Endothelial cell of umbilical vein (primary cell): ENCODE measurements around the gene TBX1. TPM values are rescaled to one million over a fixed set of nuclear protein-coding genes. Genes with fewer than 3 reads are reported as not detected.

Source experiments
- BruUV-seq: library from RNA; stranded (reverse); fragments of 400-500 nt; replicated peaks from 2 replicates; lab custom pipeline; 2021; lab: Mats Ljungman, UMichigan
- CTCF ChIA-PET: fragments of 300-600, 350-600 bp; sonication (Branson Sonifier 250); formaldehyde crosslinking; loops from one replicate; lab custom pipeline; 2021; ENCODE audit warnings: antibody characterized with exemption, inconsistent platforms; lab: Charles Lee
- POLR2A ChIA-PET: fragments of 300-600, 350-600 bp; sonication (Branson Sonifier 250); formaldehyde crosslinking; loops from one replicate; lab custom pipeline; 2021; ENCODE audit warnings: antibody characterized with exemption, inconsistent platforms; lab: Charles Lee
- DNase-seq: peaks from one replicate; pipeline ENCODE4 v3.0.0-alpha.2; 2011; ENCODE audit warnings: low read depth, low spot score
- FAIRE-seq: peaks from 2 replicates; lab custom pipeline; 2011; peaks lifted over from hg19 to GRCh38; lab: Jason Lieb, UNC
- H2AFZ ChIP-seq: 2 replicates; pipeline ENCODE4 v1.6.0; 2012; ENCODE audit warnings: low read depth, low read length, control low read depth, inconsistent platforms
- H3K27ac ChIP-seq: 2 replicates; pipeline ENCODE4 v1.5.1; 2011; ENCODE audit warnings: low read depth, mild to moderate bottlenecking, control low read depth, low read length, moderate library complexity; ENCODE audit not compliant: insufficient read depth
- H3K27me3 ChIP-seq, 2 experiments: 2 replicates each; pipeline versions ENCODE4 v1.6.0 to v1.6.1; 2011; ENCODE audit warnings: low read length in 2 of 2, mixed read lengths in 1 of 2; ENCODE audit not compliant: control insufficient read depth in 2 of 2, insufficient read depth in 2 of 2
- H3K36me3 ChIP-seq, 2 experiments: 2 replicates in 1 of 2; 3 replicates in 1 of 2; pipeline ENCODE4 v1.5.1; 2011; ENCODE audit warnings: low read length in 2 of 2, mild to moderate bottlenecking in 1 of 2, moderate library complexity in 1 of 2; ENCODE audit not compliant: control insufficient read depth in 2 of 2, insufficient read depth in 2 of 2; ENCODE audit errors: extremely low read depth in 1 of 2
- H3K4me1 ChIP-seq: 3 replicates; pipeline ENCODE4 v1.5.1; 2011; ENCODE audit warnings: mild to moderate bottlenecking, low read length; ENCODE audit not compliant: control insufficient read depth, insufficient read depth; ENCODE audit errors: extremely low read depth
- H3K4me2 ChIP-seq: 2 replicates; pipeline ENCODE4 v1.6.1; 2011; ENCODE audit warnings: low read length, control low read depth, mixed read lengths; ENCODE audit not compliant: insufficient read depth
- H3K4me3 ChIP-seq, 3 experiments: fragments of 200-600 bp in 1 of 3; sonication (generic), shearing (Covaris generic) in 1 of 3; replicated peaks in 1 of 3; 2 replicates each; pipeline ENCODE4 v1.5.1; 2011 to 2016; ENCODE audit warnings: control low read depth in 3 of 3, low read length in 3 of 3, mild to moderate bottlenecking in 2 of 3, inconsistent platforms in 1 of 3, low read depth in 1 of 3, moderate library complexity in 1 of 3; ENCODE audit not compliant: insufficient read depth in 1 of 3
- H3K79me2 ChIP-seq: 2 replicates; pipeline ENCODE4 v1.6.0; 2012; ENCODE audit warnings: low read length, inconsistent platforms; ENCODE audit not compliant: control insufficient read depth, insufficient read depth
- H3K9ac ChIP-seq: replicated peaks from 2 replicates; pipeline ENCODE3; 2011; ENCODE audit warnings: low read length, control low read depth; ENCODE audit not compliant: insufficient read depth; ENCODE audit errors: extremely low read depth
- H3K9me1 ChIP-seq: replicated peaks from 3 replicates; pipeline ENCODE4 v1.6.0; 2011; ENCODE audit warnings: mild to moderate bottlenecking, low read length; ENCODE audit not compliant: control insufficient read depth, insufficient read depth; ENCODE audit errors: extremely low read depth
- H3K9me3 ChIP-seq: replicated peaks from 2 replicates; pipeline ENCODE4 v1.5.1; 2012; ENCODE audit warnings: low read length, inconsistent platforms; ENCODE audit not compliant: control insufficient read depth, insufficient read depth
- H4K20me1 ChIP-seq: replicated peaks from 2 replicates; pipeline ENCODE3; 2011; ENCODE audit warnings: mild to moderate bottlenecking, low read length; ENCODE audit not compliant: control insufficient read depth, insufficient read depth; ENCODE audit errors: extremely low read depth
- EZH2 ChIP-seq: IDR thresholded peaks from 2 replicates; pipeline ENCODE4 v1.6.1; 2012; ENCODE audit warnings: borderline replicate concordance, low read depth, mild to moderate bottlenecking, moderate library complexity, low read length, inconsistent platforms; ENCODE audit not compliant: severe bottlenecking
- FOS ChIP-seq: IDR thresholded peaks from 2 replicates; pipeline ENCODE4 v1.6.1; 2011; ENCODE audit warnings: mild to moderate bottlenecking, low read length, moderate library complexity, borderline replicate concordance; ENCODE audit not compliant: insufficient read depth
- GATA2 ChIP-seq: IDR thresholded peaks from 2 replicates; pipeline ENCODE4 v1.7.0; 2011; ENCODE audit warnings: low read depth, mild to moderate bottlenecking, moderate library complexity, mixed read lengths, low read length; ENCODE audit not compliant: insufficient read length, insufficient read depth
- JUN ChIP-seq: IDR thresholded peaks from 2 replicates; pipeline ENCODE4 v1.6.1; 2011; ENCODE audit warnings: borderline replicate concordance, low read depth; ENCODE audit not compliant: insufficient read length, insufficient read depth
- MYC ChIP-seq: IDR thresholded peaks from one replicate; pipeline ENCODE4 v1.6.1; 2011; ENCODE audit warnings: mild to moderate bottlenecking, low read depth, low read length
- POLR2A ChIP-seq: IDR thresholded peaks from 2 replicates; pipeline ENCODE4 v1.6.1; 2012; ENCODE audit warnings: low read depth, mild to moderate bottlenecking, control low read depth, low read length
- POLR2AphosphoS5 ChIP-seq: IDR thresholded peaks from 2 replicates; pipeline ENCODE4 v1.6.1; 2012; ENCODE audit warnings: low read depth, mild to moderate bottlenecking, control low read depth, low read length, moderate library complexity; ENCODE audit not compliant: insufficient read depth
- dilution Hi-C: fragments of 300-500 bp; cut with MboI; formaldehyde crosslinking; loops from one replicate; pipeline ENCODE4 v1.15.0; 2019; ENCODE audit warnings: low sequenced_read_pairs; ENCODE audit not compliant: extremely low pct_ligation_motif_present
- intact Hi-C: fragments of 100-400 bp; cut with micrococcal nuclease; formaldehyde crosslinking; loops from one replicate; pipeline ENCODE4 v1.10.0; 2022
- polyA plus RNA-seq, 4 experiments: library from polyadenylated mRNA; depleted of rRNA in 3 of 4; stranded (reverse) in 3 of 4; unstranded in 1 of 4; fragments of >200 nt; gene quantifications; 2 replicates each; pipeline versions ENCODE4 v1.2.1 to v1.2.3, GENCODE V29; 2011 to 2012; ENCODE audit warnings: missing spikeins in 1 of 4
- total RNA-seq: library from RNA; stranded (reverse); gene quantifications from 2 replicates; pipeline ENCODE4 v1.2.3, GENCODE V29; 2021
- TF ChIP-seq, protein P1 (sequence below): IDR thresholded peaks from 2 replicates; pipeline ENCODE4 v1.6.1; 2011; ENCODE audit not compliant: insufficient read depth, insufficient read length

The TBX1 gene
- total and polyA plus RNA-seq, 2 donors (not counting 3 experiments of a cell fraction or from before 2014, with no cell fraction given), result 11.0 to 30.2 TPM

DNA sequence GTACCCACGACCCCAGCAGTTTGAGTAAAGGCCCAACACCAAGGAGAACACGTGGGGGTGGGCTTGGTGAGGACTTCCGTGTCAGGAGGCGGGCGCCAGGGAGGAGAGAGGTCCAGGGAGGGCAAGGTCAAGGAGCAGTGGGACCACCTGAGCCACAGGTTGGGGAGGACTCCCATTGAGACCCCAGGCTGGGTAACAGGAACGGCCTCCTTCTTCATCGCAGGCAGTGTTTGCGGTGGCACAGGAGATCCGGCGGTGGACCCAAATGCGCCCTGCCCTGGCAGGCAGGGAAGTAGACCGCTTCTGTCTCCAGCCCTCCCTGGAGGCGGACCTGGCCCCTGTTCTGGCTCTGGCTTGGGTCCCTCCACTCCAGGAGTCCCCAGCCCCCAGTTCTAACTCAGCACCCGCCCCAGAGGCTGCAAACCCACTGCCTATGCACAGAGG is 5.9 kb upstream of the TBX1 start:
- intact Hi-C loops, result loop anchor here (5.0 kb wide), 1 partner anchor 98 kb away; the partner anchor contains the start of genes GNB1L and RTL10
- CTCF ChIA-PET, result interaction anchor here (1.3 to 5.6 kb wide), 2 partner anchors 12 to 157 kb away, joined by 3 to 73 read pairs; no protein-coding TSS in a partner anchor

DNA sequence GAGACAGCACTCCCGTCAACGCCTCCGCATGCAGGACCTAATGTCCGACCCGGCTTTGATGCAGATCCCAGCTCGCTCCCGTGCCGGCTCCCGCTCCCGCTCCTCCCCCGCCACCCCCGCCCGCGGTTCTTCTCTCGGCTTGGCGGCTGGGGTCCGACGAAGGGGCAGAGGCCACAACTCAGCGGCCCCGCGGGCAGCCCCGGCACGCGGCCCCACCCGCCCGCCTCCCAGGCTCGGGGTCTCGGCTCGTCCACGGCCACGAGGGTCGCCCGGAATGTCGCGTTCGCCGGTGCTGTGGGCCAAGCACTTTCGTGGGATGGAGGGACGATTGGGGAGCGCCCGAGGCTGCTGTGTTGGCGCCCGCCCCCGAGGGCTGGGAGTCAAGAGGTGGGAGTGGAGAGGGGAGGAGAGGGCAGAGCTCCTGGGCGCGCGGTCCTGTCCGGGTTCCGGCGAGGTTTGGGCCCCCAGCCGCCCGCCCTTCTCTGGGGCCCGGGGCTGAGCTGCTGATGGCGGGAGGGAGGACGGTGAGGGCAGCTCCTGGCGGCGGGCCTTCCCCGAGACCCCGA is 5.3 kb upstream of the TBX1 start:
- DNase-seq (no peak), FAIRE-seq (no peak)
- dilution Hi-C loops, result no loop called here
- Histone ChIP-seq H3K4me2 (no peak overlapping the region), H3K79me2 (no peaks in the 10 kb centered on the region), H3K4me3 (no peak overlapping the region), H2AFZ (no peak overlapping the region), H4K20me1 (no peaks in the 10 kb centered on the region), H3K4me1 (peaks cover 9% of the 10 kb centered on the region), H3K9ac (no peak overlapping the region), H3K36me3 (no peaks in the 10 kb centered on the region), H3K27me3 (peaks cover 29 to 55% of the 10 kb centered on the region in 2 experiments), H3K9me3 (no peaks in the 10 kb centered on the region), H3K9me1 (no peaks in the 10 kb centered on the region), H3K27ac (no peak overlapping the region)
- intact Hi-C loops, result loop anchor here (5.0 kb wide), 1 partner anchor 97 kb away; the partner anchor contains the start of genes GNB1L and RTL10
- ChIA-PET CTCF (interaction anchor here (1.3 to 5.6 kb wide), 3 partner anchors 9 to 157 kb away, joined by 3 to 73 read pairs (median 8); no protein-coding TSS in a partner anchor), POLR2A (no interaction called here)
- BruUV-seq, result no TSS peak
- TF ChIP-seq EZH2 (peak; percentile 79), MYC (no peak)
- TF ChIP-seq, protein P1, sequence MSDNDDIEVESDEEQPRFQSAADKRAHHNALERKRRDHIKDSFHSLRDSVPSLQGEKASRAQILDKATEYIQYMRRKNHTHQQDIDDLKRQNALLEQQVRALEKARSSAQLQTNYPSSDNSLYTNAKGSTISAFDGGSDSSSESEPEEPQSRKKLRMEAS, result no peak

More for the DNA sequence above, 5.9 kb upstream of the TBX1 start:
- Histone ChIP-seq H3K9me3 (no peaks in the 10 kb centered on the region), H3K27ac (no peak overlapping the region), H3K27me3 (peaks cover 28 to 50% of the 10 kb centered on the region in 2 experiments), H3K4me2 (no peak overlapping the region), H3K79me2 (no peaks in the 10 kb centered on the region), H4K20me1 (no peaks in the 10 kb centered on the region), H3K4me1 (peaks cover 4% of the 10 kb centered on the region), H3K9me1 (no peaks in the 10 kb centered on the region), H3K4me3 (no peak overlapping the region), H3K9ac (no peak overlapping the region), H2AFZ (no peak overlapping the region), H3K36me3 (no peaks in the 10 kb centered on the region)
- BruUV-seq, result no TSS peak
- DNase-seq (no peak), FAIRE-seq (no peak)
- POLR2A ChIA-PET, result no interaction called here
- dilution Hi-C loops, result no loop called here
- no peak for TF ChIP-seq POLR2AphosphoS5
- no peak for TF ChIP-seq POLR2A
- peak; percentile 26 for TF ChIP-seq EZH2
- TF ChIP-seq FOS, result no peak
- no peak for TF ChIP-seq GATA2
- no peak for TF ChIP-seq JUN
- no peak for TF ChIP-seq MYC
- TF ChIP-seq, protein P1, result no peak
